ENCODE results near the gene BTBD2.
"Not testable (repeated sequence)": the region's sequence is repeated elsewhere in the genome, so short reads cannot be mapped to it uniquely, and the experiment has no call there.

The BTBD2 gene

GRCh38 chr19:2039089-2039958 lies 23.8 kb upstream of the BTBD2 start:
- DNase-seq = no peak

DNA sequence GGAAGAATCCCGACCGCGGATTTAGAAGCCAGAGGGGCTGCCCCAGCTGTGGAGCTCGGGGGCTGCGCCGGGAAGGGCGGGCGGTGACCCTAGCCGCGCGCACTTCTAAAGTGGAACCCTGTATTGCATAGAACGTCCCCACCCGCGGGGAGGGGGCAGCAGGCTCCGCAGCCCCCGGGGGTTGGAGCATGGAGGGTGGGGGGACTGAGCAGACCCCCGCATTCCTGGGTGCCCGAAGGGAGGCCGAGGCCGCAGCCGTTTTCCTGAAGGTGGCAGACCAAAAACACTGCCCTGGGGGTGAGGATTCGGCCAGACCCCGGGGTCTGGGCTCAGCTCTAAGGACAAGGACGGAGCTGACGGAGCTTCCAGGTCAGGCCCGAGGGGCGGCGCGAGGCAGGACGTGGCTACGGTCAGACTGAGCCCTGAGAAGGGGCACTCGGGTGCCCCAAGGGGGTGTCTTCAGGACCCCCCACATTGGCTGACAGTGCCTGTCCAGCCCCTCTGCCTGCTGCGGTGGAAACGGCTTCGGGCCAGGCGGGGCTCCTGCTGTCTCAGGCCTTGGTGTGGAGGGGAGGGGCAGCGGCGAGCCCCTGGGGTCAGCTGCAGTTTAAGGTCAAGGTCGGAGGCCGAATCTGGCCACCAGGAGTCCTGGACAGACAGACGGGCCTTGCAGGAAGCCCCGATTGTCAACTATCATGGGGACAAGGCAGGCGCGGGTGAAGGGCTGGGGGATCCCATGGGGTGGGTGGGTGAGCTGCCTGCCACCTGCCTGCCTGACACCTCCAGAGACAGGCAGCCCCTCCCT lies 23.0 kb upstream of the BTBD2 start:
- DNase-seq = no peak

DNA sequence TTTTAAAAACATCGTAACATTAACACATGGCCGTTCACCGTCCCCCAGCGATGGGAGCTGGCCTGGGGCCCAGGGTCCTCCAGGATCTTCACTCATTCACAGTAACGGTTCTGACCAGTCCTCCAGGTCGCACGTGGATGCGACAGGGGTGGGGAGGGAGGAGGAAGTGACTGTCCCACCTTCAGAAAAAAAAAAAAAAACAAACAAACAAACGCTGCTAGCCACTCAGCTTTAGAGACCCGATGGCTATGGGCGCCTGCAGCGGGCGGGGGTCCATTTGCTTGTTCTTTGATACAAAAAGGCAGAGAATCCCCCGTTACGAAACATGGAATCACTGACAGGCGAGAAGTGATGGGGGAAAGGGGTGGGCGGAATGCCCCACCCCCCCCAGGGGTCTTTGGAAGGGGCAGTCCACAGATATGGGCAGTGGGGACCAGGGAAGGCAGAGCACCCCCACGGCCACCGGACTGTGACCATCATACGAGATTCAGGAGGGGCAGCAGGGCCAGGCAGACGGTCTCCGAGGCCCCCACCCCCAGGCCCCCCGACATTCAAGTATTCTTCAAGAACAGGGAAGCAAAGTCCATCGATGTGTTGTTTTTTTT lies 22.2 kb upstream of the BTBD2 start:
- DNase-seq = no peak

DNA sequence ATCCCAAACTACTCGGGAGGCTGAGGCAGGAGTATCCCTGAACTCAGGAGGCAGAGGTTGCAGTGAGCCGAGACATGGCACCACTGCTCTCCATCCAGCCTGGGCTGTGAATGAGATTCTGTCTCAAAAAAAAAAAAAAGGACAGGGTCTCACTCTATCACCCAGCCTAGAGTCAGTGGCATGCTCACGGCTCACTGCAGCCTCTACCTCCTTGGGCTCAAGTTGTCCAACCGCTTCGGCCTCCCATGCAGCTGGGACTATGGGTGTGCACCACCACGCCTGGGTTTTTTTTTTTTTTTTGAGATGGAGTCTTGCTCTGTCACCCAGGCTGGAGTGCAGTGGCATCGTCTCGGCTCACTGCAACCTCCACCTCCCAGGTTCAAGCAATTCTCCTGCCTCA lies 20.9 kb upstream of the BTBD2 start:
- no peak for DNase-seq

DNA sequence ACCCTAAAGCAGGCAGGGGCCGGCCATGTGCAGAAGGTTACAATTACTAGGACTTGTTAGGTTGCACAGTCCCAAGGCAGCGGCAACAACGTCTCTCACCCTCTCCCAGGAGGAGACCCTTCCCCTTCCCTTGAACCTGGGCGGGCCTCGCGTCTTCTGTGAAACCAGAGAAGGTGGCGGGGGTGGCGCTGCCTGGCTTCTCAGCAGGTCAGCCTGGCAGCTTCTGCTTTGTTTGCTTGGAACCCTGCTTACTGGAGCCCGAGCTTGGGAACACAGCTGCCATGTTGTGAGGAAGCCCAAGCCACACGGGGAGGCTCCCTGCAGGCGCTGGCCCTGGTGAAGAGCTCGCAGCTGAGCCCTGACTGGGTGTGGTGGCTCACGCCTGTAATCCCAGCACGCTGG lies 20.1 kb upstream of the BTBD2 start:
- DNase-seq = no peak

DNA sequence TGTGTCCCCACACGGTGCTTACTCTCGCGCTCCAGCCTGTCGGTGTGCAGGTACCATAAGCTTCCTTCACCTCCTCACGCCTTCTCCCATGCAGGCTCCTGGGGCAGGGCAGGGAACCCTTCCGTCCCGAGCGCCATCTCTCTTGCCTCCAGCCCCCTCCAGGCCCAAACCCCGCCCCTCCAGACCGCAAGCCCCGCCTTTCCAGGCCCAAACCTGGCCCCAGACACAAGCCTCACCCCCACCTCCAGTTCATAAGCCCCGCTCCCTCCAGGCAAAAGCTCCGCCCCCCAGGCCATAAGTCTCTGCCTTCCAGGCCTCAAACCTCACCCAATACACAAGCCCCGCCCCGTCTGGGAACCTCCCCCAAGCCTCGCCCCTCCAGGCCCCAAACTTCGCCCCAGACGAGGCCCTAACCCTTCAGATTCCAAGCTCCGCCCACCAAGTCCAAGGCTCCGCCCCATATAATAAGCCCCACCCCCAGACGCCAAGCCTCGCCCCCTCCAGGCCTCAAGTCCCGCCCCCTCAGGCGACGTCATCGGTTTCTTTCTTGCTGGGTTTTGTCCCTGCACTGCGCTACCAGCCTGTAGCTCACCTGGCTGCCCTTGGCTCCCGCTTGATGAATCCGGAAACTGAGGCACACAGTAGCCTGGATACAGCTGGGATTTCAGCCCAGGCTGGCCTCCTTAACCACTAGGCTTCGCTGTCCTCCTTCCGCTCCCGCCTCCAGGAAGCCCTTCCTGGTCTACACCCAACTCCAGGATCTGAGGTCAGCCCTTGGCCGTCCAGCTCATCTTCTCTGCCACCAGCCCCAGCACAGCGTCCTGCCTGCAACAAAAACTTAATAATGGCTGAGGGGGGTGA lies 19.4 kb upstream of the BTBD2 start:
- DNase-seq = peak; percentile 8 to 83

GRCh38 chr19:2034253-2034652 lies 18.7 kb upstream of the BTBD2 start:
- DNase-seq = not testable (repeated sequence)

GRCh38 chr19:2033825-2034159 lies 18.3 kb upstream of the BTBD2 start:
- DNase-seq = no peak

DNA sequence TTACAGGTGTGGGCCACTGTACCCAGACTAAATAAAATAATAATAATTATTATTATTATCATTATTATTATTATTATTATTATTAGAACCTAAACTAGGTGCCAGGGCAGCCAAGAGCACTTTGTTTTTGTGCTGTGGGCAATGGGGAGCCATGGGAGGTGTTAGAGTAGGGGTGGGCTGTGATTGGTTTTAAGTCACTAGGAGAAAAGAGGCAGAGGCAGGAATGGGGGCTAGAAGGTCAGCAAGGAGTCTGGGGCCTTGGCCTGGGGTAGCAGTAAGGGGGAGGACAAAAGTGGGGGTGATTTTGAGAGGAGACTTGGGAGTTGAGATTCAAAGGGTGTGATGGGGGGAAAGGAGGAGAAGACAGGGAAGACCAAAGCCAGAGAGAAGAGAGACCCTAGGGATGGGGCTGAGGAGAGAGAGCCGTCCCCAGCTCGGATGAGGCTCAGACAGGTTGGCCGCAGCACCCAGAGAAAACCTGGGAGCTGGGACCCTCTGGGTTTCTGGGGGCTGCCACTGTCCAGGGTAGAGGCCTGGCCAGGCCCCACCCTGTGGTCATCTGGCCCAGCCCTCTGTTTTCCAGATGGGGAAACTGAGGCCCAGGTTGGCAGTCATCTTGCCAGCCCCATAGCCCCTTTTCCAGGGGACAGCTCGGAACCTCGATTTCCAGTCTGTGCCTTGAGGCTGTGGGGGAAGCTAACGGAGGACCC lies 17.8 kb upstream of the BTBD2 start:
- no peak for DNase-seq

DNA sequence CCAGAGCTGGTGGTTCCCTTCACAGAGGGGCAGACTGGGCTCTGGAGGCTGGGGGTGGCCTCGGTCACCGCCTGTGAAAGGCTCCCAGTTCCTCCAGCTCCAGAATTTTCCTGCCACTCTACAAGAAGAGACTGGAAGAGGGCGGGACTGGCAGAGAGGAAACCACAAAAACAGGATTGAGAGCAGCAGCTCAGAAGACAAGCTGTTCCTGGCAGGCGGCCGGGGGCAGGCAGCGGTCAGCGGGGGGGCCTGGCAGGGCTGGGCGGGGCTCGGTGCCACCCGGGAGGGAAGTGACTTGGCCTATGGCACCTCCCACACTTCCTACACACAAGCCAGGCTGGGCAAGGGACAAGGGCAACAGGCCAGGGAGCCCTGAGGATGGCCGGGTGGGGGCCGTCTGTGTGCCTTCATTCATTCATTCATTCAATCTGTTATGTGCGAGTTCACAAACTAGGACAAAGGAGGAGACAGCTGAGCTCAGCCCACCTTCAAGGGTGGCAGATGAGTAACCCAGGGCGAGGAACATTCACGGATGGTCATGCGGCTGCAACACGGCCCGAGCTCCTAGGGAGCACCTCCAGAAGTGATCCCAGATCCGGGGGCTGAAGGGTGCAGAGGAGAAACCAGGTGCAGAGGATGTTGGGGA lies 16.9 kb upstream of the BTBD2 start:
- peak; percentile 83 for DNase-seq

DNA sequence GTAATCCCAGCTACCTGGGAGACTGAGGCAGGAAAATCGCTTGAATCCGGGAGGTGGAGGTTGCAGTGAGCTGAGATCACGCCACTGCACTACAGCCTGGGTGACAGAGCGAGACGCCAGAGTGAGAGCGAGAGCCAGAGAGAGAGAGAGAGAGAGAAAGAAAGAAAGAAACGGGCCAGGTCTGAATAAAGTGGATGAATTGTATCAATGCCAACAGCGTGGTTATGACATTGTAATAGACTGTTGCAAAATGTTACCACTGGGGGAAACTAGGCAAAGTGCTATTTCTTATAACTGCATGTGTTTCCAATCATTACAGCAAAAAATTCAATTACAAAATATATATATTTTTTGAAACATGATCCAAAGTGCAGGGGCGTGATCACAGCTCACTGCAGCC lies 11.8 kb upstream of the BTBD2 start:
- peak; percentile 17 to 44 for DNase-seq

DNA sequence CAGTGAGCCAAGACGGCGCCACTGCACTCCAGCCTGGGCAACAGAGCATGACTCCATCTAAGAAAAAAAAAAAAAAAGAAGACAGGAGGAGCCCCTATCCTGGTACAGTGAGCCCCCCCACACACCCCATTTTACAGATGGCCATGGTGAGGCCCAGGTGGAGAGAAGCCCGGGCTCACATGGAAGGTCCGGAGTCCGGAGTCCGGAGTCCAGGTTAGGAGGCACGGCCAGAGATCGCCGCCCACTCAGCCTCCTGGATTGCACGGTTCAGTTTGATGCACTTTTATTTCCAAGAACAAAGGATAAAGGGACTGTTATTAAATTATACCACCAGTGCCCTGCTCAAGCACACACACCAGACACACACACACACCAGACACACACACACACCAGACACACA lies 11.3 kb upstream of the BTBD2 start:
- DNase-seq = no peak

GRCh38 chr19:2022289-2022688 lies 6.8 kb upstream of the BTBD2 start:
- no peak for DNase-seq

GRCh38 chr19:2021453-2022140 lies 6.1 kb upstream of the BTBD2 start:
- DNase-seq = no peak

GRCh38 chr19:2018752-2019151 lies 3.2 kb upstream of the BTBD2 start:
- DNase-seq = no peak

DNA sequence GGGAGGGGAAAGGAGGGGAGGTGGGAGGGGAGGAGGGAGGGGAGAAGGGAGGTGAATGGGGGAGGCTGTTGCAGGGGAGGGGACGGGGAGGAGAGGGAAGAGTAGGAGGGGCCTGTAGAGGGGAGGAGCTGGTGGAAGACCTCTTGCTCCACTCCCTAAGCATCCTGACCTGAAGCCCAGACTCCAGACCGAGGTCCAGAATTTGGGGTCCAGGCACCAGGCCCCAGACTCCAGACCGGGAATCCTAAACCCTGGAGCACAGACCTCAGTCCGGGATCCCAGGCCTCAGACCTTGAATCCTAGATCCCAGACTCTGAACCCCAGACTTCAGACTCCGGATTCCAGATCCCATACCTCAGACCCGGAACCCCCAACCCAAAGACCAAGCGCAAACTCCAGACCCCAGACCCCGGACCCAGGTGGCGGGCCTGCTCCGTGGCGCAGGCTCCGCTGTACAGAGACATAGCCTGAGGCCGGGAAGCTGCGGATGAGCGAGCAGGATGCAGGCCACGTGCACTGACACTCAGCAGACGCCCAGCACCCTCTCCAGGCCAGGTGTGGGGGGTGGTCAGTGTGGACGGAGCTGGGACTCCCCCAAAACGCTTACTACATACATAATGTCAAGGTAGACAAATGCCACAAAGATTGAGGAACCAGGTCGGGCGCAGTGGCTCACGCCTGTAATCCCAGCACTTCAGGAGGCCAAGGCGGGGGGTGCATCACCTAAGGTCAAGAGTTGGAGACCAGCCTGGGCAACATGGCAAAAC lies 710 bp upstream of the BTBD2 start:
- peak; percentile 30 to 51 for DNase-seq

DNA sequence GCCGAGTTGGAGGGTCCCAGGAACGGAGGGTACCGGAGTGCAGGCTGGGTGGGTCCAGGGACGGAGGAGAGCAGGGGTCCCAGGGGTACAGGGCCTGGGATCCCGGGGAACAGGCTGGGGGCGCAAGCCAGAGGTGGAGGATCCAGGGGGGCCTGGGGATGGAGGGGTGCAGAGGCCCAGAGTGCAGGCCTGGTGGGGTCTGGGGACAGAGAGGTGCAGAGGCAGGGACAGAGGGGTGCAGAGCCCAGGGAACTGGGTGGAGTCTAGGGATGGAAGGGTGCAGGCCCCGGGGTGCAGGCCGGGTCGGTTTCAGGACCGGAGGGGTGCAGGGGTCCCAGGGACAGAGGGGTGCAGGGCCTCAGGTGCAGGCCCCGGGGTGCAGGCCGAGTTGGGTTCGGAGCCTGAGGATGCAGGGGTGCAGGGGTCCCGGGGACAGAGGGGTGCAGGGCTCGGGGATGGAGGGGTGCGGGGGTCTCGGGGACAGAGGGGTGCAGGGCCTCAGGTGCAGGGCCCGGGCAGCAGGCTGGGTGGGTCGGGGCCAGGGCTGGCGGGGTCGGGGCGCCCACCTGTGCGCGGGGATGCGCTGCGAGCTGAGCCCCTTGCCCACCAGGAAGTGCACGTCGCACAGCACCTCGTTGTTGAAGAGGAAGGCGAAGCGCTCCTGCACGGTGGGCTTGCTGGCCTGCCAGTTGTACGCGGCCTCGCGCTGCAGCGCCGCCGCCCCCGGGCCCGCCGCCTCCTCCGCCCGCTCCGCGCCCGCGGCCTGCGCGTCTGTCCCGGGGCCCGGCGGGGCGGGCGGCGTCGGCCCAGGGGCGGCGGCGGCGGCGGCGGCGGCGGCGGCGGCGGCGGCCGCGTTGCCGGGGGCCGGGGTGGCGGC lies 545 bp downstream of the BTBD2 start:
- DNase-seq = no peak

GRCh38 chr19:2014131-2014571 lies 1.4 kb downstream of the BTBD2 start:
- DNase-seq = no peak

- no peak for DNase-seq
Measured at GRCh38 chr19:2013683-2013961, 1.9 kb downstream of the BTBD2 start.
